GM11168 (cell line): Measurements from ENCODE around the gene ARHGEF28.

Experiments used
- in situ Hi-C: fragments of 300-500 bp; cut with MboI; formaldehyde crosslinking; loops from one replicate; pipeline ENCODE4 v1.12.0; 2022; ENCODE audit warnings: low sequenced_read_pairs; ENCODE audit not compliant: unreplicated experiment

The ARHGEF28 gene

GRCh38 chr5:73974871-73975360 is 348.9 kb downstream of the ARHGEF28 start:
- in situ Hi-C loops: no loop called here

- in situ Hi-C loops: no loop called here
These were observed 349.8 kb downstream of the ARHGEF28 start for GRCh38 chr5:73975845-73976244.

GRCh38 chr5:73977146-73977545 is 351.1 kb downstream of the ARHGEF28 start:
- in situ Hi-C loops: no loop called here

GRCh38 chr5:73979321-73979720 is 353.3 kb downstream of the ARHGEF28 start:
- in situ Hi-C loops: no loop called here

- in situ Hi-C loops: no loop called here
These were observed 355.7 kb downstream of the ARHGEF28 start for GRCh38 chr5:73981704-73982103.

- in situ Hi-C loops: no loop called here
These were observed 357.6 kb downstream of the ARHGEF28 start for GRCh38 chr5:73983644-73984043.

GRCh38 chr5:73985145-73985544 is 359.1 kb downstream of the ARHGEF28 start:
- in situ Hi-C loops: no loop called here

- in situ Hi-C loops: no loop called here
These were observed 360.7 kb downstream of the ARHGEF28 start for GRCh38 chr5:73986729-73987128.

GRCh38 chr5:73987915-73988314 is 361.9 kb downstream of the ARHGEF28 start:
- in situ Hi-C loops: no loop called here

- in situ Hi-C loops: no loop called here
These were observed 364.0 kb downstream of the ARHGEF28 start for GRCh38 chr5:73989956-73990355.
